ENCODE measurements around the gene APCDD1.

Gene APCDD1

GRCh38 chr18:10465174-10465939 is 10.9 kb downstream of the APCDD1 start:
- H3F3A ChIP-seq (ENCODE audit: control insufficient read depth, insufficient read depth) = no peaks in the 10 kb centered on the region
- TF ChIP-seq, protein P1, sequence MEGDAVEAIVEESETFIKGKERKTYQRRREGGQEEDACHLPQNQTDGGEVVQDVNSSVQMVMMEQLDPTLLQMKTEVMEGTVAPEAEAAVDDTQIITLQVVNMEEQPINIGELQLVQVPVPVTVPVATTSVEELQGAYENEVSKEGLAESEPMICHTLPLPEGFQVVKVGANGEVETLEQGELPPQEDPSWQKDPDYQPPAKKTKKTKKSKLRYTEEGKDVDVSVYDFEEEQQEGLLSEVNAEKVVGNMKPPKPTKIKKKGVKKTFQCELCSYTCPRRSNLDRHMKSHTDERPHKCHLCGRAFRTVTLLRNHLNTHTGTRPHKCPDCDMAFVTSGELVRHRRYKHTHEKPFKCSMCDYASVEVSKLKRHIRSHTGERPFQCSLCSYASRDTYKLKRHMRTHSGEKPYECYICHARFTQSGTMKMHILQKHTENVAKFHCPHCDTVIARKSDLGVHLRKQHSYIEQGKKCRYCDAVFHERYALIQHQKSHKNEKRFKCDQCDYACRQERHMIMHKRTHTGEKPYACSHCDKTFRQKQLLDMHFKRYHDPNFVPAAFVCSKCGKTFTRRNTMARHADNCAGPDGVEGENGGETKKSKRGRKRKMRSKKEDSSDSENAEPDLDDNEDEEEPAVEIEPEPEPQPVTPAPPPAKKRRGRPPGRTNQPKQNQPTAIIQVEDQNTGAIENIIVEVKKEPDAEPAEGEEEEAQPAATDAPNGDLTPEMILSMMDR (IDR thresholded peaks at IDR 0.05; ENCODE audit: low read depth, low read length, poor library complexity, severe bottlenecking) = no peak
- no peak for TF ChIP-seq EZH2phosphoT487 (IDR thresholded peaks at IDR 0.05; ENCODE audit: borderline replicate concordance, low read length)
- no peaks in the 10 kb centered on the region for H3K9me3 ChIP-seq (ENCODE audit: control insufficient read depth, insufficient read depth, low read length)
- no peaks in the 10 kb centered on the region for H4K20me1 ChIP-seq (ENCODE audit: control insufficient read depth, insufficient read depth, low read depth, low read length)
- H3K4me1 ChIP-seq (ENCODE audit: control insufficient read depth, low read length) = no peaks in the 10 kb centered on the region
- H3K36me3 ChIP-seq (ENCODE audit: control insufficient read depth, low read length) = no peaks in the 10 kb centered on the region
- H3K4me2 ChIP-seq (ENCODE audit: low read length) = no peak overlapping the region
- no peaks in the 10 kb centered on the region for H3K79me2 ChIP-seq (ENCODE audit: control insufficient read depth, low read length)
- H3K9me2 ChIP-seq (replicated peaks; ENCODE audit: control insufficient read depth, low read length) = no peaks in the 10 kb centered on the region
- H3K27me3 ChIP-seq (ENCODE audit: control insufficient read depth, low read length) = no peaks in the 10 kb centered on the region
- no peak overlapping the region for H3K27ac ChIP-seq (ENCODE audit: low read depth, low read length)
- H3K4me3 ChIP-seq (ENCODE audit: low read length) = no peak overlapping the region

DNA sequence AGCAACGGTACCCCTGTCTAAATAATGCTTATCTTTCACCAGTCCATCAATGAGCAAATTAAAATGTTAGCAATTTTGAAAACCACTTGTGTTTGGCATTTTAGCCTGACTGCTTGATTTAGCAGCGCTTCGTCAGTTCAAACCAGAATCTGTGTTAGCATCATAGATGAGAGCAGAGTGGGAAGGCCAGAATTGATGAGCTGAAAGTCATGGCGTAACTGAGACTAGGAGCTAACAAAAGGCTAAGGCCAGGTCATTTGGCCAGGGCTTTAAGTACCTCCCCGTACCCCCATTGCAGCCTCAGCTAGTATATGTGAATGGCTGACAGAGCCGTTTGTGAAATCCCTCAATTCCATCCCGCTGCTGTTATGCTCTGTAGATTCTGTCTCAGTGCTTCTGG is 16.0 kb downstream of the APCDD1 start:
- Histone ChIP-seq H3K4me1 (ENCODE audit: control insufficient read depth, low read length) (peaks cover 8% of the 10 kb centered on the region), H3K36me3 (ENCODE audit: control insufficient read depth, low read length) (no peaks in the 10 kb centered on the region), H3K79me2 (ENCODE audit: control insufficient read depth, low read length) (no peaks in the 10 kb centered on the region), H3K27me3 (ENCODE audit: control insufficient read depth, low read length) (no peaks in the 10 kb centered on the region), H4K20me1 (ENCODE audit: control insufficient read depth, insufficient read depth, low read depth, low read length) (no peaks in the 10 kb centered on the region), H3K27ac (ENCODE audit: low read depth, low read length) (no peak overlapping the region), H3K4me2 (ENCODE audit: low read length) (no peak overlapping the region), H3K4me3 (ENCODE audit: low read length) (no peak overlapping the region), H3K9me2 (replicated peaks; ENCODE audit: control insufficient read depth, low read length) (no peaks in the 10 kb centered on the region), H3F3A (ENCODE audit: control insufficient read depth, insufficient read depth) (no peaks in the 10 kb centered on the region), H3K9me3 (ENCODE audit: control insufficient read depth, insufficient read depth, low read length) (no peaks in the 10 kb centered on the region)
- TF ChIP-seq EZH2phosphoT487 (IDR thresholded peaks at IDR 0.05; ENCODE audit: borderline replicate concordance, low read length) = no peak
- TF ChIP-seq, protein P1 (IDR thresholded peaks at IDR 0.05; ENCODE audit: low read depth, low read length, poor library complexity, severe bottlenecking) = no peak

GRCh38 chr18:10471574-10471973 is 17.1 kb downstream of the APCDD1 start:
- no peaks in the 10 kb centered on the region for H3K36me3 ChIP-seq (ENCODE audit: control insufficient read depth, low read length)
- H3K79me2 ChIP-seq (ENCODE audit: control insufficient read depth, low read length) = no peaks in the 10 kb centered on the region
- H3K9me2 ChIP-seq (replicated peaks; ENCODE audit: control insufficient read depth, low read length) = no peaks in the 10 kb centered on the region
- TF ChIP-seq EZH2phosphoT487 (IDR thresholded peaks at IDR 0.05; ENCODE audit: borderline replicate concordance, low read length) = no peak
- TF ChIP-seq, protein P1 (IDR thresholded peaks at IDR 0.05; ENCODE audit: low read depth, low read length, poor library complexity, severe bottlenecking) = no peak
- H4K20me1 ChIP-seq (ENCODE audit: control insufficient read depth, insufficient read depth, low read depth, low read length) = no peaks in the 10 kb centered on the region
- H3F3A ChIP-seq (ENCODE audit: control insufficient read depth, insufficient read depth) = no peaks in the 10 kb centered on the region
- no peak overlapping the region for H3K27ac ChIP-seq (ENCODE audit: low read depth, low read length)
- H3K9me3 ChIP-seq (ENCODE audit: control insufficient read depth, insufficient read depth, low read length) = no peaks in the 10 kb centered on the region
- no peak overlapping the region for H3K4me2 ChIP-seq (ENCODE audit: low read length)
- H3K4me3 ChIP-seq (ENCODE audit: low read length) = no peak overlapping the region
- peaks cover 20% of the 10 kb centered on the region for H3K4me1 ChIP-seq (ENCODE audit: control insufficient read depth, low read length)
- H3K27me3 ChIP-seq (ENCODE audit: control insufficient read depth, low read length) = no peaks in the 10 kb centered on the region
